SK-N-SH (cell line): ENCODE results near the gene PPP2R1A.

Experiments
- CTCF ChIP-seq: fragments of 200-600 bp; sonication (generic); IDR thresholded peaks from 2 replicates; pipeline ENCODE4 v1.6.1; 2017; ENCODE audit warnings: antibody characterized with exemption, mild to moderate bottlenecking, moderate library complexity
- NFIC ChIP-seq: IDR thresholded peaks from 2 replicates; pipeline ENCODE4 v1.4.0; 2012; ENCODE audit warnings: borderline replicate concordance
- YY1 ChIP-seq: IDR thresholded peaks from 2 replicates; pipeline ENCODE4 v1.4.0; 2012; ENCODE audit warnings: low read depth, mild to moderate bottlenecking

GRCh38 chr19:52171321-52172169, 18.3 kb upstream of the PPP2R1A start, which contains the start of gene ZNF836:
- TF ChIP-seq NFIC (no peak), CTCF (no peak), YY1 (no peak)
